NB4 (cell line): Measurements from ENCODE around the gene NRCAM.

Experiments used
- DNase-seq: peaks from one replicate; pipeline ENCODE4 v3.0.0; 2010; ENCODE audit warnings: low read depth
- H3K4me3 ChIP-seq: one replicate; pipeline ENCODE4 v1.5.1; 2011; ENCODE audit warnings: mild to moderate bottlenecking, low read depth, low read length, moderate library complexity
- MYC ChIP-seq: IDR thresholded peaks from 2 replicates; pipeline ENCODE4 v1.6.1; 2011; ENCODE audit warnings: low read depth, low read length
- POLR2A ChIP-seq: IDR thresholded peaks from 2 replicates; pipeline ENCODE4 v1.6.1; 2011; ENCODE audit warnings: mild to moderate bottlenecking; ENCODE audit not compliant: insufficient read length; ENCODE audit errors: extremely low read depth
- TF ChIP-seq, protein P1 (sequence below): IDR thresholded peaks from 2 replicates; pipeline ENCODE4 v1.6.1; 2011; ENCODE audit warnings: low read depth, low read length
- TF ChIP-seq, protein P2 (sequence below): IDR thresholded peaks from one replicate; pipeline ENCODE4 v1.5.1; 2012; ENCODE audit warnings: low read depth, low read length

The NRCAM gene

DNA sequence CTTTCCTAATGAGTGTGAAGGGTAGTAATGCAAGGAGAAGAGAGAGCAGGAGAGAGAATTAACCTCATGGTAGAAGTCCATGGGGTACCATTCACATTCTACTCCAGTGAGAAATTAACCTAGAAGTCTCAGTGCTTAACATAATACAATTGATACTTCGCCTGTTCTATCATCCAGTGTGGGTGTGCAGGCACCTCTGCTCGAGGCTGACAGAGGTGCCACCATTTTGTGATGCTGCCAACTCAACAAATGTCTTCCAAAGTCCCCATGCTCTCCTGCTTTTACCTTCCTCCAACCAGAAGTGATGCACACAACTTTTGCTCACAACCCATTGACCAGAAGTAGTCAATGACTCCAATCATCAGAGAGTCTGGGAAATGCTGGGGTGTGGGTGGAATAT lies 207.8 kb downstream of the NRCAM start:
- TF ChIP-seq, protein P1, sequence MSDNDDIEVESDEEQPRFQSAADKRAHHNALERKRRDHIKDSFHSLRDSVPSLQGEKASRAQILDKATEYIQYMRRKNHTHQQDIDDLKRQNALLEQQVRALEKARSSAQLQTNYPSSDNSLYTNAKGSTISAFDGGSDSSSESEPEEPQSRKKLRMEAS, result no peak
- TF ChIP-seq MYC, result no peak
- TF ChIP-seq POLR2A, result no peak
- no peak for DNase-seq
- H3K4me3 ChIP-seq, result no peak overlapping the region

DNA sequence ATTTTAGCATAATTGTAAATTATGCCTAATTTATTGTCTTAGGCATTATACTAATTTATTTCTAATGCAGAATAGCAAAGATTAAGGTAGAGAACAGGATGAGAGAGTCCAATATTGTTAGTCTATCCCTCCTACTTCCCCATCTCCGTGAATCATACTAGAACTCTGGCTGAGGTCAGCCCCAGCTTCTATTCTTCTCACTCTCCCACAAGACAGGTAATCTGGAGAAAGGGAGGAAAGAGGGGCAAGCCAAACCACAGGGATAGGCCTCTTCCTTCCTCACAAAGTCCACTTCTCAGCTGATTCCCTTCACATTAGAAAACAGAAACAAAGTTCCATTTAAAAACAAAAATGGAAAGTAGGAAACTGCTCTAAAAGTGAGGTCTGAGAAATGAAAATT lies 208.6 kb downstream of the NRCAM start:
- H3K4me3 ChIP-seq, result no peak overlapping the region
- TF ChIP-seq POLR2A (no peak), MYC (no peak)
- TF ChIP-seq, protein P1, result no peak
- TF ChIP-seq, protein P2, sequence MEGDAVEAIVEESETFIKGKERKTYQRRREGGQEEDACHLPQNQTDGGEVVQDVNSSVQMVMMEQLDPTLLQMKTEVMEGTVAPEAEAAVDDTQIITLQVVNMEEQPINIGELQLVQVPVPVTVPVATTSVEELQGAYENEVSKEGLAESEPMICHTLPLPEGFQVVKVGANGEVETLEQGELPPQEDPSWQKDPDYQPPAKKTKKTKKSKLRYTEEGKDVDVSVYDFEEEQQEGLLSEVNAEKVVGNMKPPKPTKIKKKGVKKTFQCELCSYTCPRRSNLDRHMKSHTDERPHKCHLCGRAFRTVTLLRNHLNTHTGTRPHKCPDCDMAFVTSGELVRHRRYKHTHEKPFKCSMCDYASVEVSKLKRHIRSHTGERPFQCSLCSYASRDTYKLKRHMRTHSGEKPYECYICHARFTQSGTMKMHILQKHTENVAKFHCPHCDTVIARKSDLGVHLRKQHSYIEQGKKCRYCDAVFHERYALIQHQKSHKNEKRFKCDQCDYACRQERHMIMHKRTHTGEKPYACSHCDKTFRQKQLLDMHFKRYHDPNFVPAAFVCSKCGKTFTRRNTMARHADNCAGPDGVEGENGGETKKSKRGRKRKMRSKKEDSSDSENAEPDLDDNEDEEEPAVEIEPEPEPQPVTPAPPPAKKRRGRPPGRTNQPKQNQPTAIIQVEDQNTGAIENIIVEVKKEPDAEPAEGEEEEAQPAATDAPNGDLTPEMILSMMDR, result no peak
- DNase-seq, result no peak

DNA sequence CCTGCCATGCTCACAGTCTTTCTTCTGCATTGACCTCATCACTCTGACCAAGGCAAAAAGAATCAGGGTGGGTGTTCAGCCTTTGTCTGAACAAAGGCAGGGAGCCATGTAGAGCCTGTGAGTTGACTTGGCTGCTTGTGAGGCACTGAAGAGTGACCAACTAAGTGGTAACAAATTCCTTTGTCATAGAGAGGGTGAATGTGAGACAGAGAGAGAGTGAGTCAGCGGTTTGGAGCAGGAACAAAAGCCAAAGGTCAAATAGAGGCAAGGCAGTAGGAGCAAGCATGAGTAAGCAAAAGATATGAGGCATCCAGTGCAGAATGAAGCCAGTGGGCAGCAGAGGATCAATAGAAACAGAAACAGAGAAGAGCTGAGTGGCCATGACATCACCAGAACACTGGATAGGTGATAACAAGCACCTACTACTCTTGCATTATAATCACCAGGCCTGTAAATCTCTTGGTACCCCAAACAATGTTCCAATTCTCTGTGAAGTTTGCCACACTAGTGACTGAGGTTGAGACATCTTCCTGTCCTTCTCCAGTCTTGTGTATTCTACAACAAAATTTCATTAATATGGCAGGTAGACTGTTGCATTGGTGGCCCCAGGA lies 209.9 kb downstream of the NRCAM start:
- peak; percentile 53 for DNase-seq
- TF ChIP-seq POLR2A (no peak), MYC (no peak)
- TF ChIP-seq, protein P2, result no peak
- TF ChIP-seq, protein P1, result no peak
- H3K4me3 ChIP-seq, result no peak overlapping the region

DNA sequence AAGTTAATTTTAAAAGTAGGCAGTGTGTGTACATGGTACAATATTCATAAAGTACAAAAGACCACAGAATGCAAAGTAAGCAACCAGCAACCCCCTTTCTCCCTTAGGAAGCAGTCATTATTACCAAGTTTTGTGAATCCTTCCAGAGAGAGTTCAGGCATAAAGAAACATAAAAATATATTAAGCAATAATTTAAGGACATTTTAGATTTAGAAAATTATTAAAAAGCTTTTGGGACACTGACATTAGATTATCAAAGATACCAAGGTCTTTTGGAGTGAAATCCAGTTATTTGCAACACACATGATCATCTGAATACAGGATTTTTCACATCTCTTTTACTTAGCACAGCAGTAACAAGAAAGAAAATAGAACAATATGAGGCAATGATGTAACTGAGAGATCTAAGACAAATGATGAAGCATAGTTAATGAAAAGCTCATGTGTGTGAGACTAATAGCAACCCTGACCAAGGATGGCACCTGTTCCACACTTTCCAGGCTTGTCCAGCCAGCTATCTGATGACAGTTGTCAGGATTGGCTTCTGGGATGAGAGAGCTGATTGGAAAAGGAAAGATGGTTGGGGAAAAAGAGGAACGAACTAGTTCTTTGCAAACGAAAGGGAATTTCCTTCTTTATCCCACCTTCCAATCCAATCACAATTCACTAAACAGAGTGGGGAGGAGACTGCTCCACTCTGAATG lies 210.6 kb downstream of the NRCAM start:
- no peak for TF ChIP-seq POLR2A
- TF ChIP-seq, protein P2, result no peak
- TF ChIP-seq MYC, result no peak
- TF ChIP-seq, protein P1, result no peak
- DNase-seq, result no peak
- no peak overlapping the region for H3K4me3 ChIP-seq

DNA sequence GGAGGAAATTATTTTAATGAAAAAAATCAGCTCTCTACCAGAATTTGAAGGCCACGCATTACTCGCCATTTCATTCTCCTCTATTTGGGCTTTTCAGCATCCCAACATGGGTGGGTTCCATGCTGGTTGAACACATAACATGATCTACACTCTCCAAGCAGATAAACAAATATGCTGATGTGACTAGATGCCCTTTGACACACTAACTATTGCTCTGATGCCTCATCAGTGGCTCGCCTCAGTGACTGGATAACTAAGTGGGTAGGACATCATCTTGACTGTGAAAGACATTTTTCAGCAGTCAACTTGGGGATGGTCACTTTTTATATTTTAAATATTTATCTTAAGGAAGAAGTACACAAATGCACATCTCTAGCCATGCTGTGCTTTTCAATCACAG lies 212.1 kb downstream of the NRCAM start:
- no peak for DNase-seq
- TF ChIP-seq, protein P2, result no peak
- TF ChIP-seq, protein P1, result no peak
- TF ChIP-seq MYC (no peak), POLR2A (no peak)
- no peak overlapping the region for H3K4me3 ChIP-seq
